HG03442 (cell line): ENCODE data around the gene UTP3.
"Not testable (repeated sequence)": the region's sequence is repeated elsewhere in the genome, so short reads cannot be mapped to it uniquely, and the experiment has no call there.

Experiments used
- ATAC-seq: cut with Tn5 transposase; IDR thresholded peaks from one replicate; pipeline ENCODE4 v1.9.1; 2021; ENCODE audit warnings: mild to moderate bottlenecking, moderate library complexity; ENCODE audit not compliant: unreplicated experiment

Gene UTP3

DNA sequence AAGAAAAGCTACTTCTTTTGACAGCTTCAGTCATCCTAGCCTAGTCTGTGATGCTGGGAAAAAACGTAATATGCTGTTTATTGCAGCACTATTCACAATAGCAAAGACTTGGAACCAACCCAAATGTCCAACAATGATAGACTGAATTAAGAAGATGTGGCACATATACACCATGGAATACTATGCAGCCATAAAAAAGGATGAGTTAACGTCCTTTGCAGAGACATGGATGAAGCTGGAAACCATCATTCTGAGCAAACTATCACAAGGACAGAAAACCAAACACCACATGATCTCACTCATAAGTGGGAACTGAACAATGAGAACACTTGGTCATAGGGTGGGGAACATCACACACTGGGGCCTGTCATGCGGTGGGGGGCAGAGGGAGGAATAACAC is 6.2 kb upstream of the UTP3 start:
- not testable (repeated sequence) for ATAC-seq

- no peak for ATAC-seq
These were observed 940 bp upstream of the UTP3 start for GRCh38 chr4:70687392-70687791.

- no peak for ATAC-seq
These were observed 481 bp downstream of the UTP3 start for GRCh38 chr4:70688795-70689231.

DNA sequence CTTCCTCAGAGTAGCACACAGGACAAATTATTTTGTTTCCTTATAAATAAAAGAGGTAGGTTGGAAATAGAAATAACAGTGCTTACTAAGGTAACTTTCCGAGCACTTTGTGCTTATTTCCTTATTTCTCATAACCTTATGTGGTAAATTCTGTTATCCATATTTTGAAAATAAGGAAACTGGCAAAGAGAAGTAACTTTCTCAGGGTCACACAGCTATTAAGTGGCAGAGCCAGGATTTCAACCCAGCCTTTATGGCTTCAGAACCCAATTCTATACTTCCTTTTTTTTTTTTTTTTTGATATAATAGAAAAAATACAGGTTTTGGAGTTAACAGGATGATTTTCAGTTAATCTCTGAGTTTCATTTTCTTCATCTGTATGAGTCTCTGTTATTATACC is 3.3 kb downstream of the UTP3 start:
- no peak for ATAC-seq

GRCh38 chr4:70694633-70695032 is 6.3 kb downstream of the UTP3 start:
- ATAC-seq, result not testable (repeated sequence)

DNA sequence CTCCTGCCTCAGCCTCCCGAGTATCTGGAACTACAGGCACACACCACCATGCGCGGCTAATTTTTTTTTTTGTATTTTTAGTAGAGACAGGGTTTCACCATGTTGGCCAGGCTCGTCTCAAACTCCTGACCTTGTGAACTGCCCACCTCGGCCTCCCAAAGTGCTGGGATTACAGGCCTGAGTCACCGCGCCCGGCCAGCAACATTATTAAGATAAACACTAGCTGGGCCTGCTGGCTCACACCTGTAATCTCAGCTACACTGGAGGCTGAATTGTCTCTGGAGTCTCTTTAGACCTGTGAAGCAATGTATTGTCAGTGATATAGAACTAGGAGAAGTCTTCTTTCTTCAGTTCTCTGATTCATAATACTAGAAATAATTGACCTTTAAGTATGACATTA is 10.1 kb downstream of the UTP3 start:
- ATAC-seq, result not testable (repeated sequence)

- ATAC-seq, result no peak
These were observed 12.4 kb downstream of the UTP3 start for GRCh38 chr4:70700712-70701111.

DNA sequence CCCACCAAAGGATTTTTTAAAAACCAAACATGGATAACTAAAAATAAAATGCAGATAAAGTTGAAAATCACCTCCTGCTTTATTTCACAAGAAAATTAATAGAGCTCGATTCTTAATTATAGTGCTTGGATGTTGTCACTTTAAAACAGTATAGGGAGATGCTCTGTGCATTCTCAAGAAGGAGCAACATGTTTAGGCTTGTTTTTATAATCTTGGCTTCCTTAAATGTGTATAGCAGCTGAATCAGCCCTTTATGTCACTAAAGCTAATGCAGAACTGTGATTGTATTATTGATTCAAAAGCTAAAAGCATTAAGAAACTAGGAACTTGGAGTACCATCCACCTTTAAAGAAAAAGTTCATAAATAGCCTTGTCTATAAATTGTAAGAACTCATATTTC is 12.9 kb downstream of the UTP3 start:
- no peak for ATAC-seq

DNA sequence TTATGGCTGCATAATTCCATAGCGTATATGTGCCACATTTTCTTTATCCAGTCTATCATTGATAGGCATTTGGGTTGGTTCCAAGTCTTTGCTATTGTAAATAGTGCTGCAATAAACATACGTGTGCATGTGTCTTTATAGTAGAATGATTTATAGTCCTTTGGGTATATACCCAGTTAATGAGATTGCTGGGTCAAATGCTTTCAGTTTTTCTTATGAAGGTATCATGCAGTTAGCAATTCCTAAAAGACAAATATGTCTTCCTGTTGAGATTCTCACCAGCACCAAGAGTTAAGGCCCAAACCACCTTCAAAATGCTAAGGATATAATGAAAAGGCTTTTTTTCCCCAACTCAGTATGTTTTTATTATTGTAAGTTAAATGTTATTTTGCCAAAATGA is 14.3 kb downstream of the UTP3 start:
- not testable (repeated sequence) for ATAC-seq

GRCh38 chr4:70703619-70704214 is 15.4 kb downstream of the UTP3 start:
- no peak for ATAC-seq

DNA sequence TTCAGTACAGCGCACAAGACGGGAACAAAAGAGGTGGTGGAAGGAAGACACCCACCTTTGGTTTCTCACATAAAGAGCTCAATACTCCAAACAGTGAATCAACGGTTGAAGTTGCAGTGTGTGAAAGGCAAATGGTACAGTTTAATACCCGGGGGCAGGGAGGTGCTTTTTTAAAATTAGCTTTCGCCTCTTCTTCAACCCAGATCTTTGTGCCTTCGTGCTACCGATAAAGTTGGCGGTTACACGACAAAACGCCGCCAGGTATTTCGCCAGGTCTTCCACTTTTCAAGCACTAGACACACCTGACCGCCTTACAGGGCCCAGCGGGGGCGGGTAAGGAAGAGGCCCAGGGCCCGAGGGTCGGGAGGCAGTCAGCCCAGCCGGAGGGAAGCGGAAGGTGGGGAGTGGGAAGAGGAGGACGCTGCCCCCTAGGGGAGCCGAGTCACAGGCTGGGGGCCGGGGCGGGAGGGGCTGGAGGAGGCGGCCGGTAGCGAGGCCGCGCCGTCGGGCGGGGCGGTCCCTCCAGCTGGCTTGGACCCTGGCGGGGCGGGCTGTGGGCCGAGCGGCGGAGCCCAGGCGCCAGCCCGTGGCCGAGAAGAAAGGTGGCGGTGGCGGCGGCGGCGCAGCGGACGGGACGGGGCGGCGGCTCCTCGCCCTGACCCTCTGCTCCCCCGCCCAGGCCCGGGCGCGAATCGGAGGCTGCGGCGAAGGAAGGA is 16.0 kb downstream of the UTP3 start:
- ATAC-seq, result peak; percentile 58

GRCh38 chr4:70704931-70705182 is 16.5 kb downstream of the UTP3 start:
- peak; percentile 33 for ATAC-seq

DNA sequence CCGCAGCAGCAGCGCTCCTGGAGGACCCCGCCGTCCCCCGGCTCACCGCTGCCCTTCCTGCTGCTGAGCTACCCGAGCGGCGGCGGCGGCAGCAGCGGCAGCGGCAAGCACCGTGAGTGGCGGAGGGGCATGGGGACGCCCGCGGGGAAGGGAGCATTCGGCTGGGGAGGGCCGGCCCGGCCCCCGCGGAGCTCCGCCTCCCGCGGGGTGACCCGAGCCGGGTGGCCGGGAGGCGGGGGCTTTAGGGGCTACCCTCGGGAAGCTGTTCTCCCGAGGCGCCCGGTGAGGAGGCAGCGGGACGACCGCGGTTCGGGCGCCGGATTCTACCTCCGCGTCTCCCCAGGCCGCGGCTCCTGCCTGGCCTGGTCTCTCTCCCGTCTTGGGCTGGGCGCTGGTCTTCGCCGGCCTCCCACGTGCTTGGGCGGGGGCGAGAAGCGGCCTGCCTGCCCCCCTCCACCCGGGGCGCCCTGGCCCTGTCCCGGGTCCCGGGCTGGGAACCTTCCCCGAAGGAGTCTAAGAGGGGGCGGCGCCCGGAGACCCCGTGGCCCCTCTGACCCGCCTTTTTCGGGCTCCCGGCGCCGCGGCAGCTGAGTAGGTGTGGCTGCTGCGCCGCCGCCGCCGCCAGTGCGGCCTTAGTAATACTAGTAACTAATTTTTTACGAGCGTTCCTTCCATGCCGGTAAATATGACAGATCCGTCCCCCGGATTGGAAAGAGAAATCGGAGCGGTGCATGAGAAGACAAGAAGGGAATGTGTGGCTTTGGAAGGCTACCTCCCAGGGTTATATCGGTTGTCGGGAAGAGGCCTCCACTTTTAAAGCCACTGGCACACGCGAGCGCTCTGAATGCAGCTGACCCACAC is 17.1 kb downstream of the UTP3 start:
- ATAC-seq, result peak; percentile 57

DNA sequence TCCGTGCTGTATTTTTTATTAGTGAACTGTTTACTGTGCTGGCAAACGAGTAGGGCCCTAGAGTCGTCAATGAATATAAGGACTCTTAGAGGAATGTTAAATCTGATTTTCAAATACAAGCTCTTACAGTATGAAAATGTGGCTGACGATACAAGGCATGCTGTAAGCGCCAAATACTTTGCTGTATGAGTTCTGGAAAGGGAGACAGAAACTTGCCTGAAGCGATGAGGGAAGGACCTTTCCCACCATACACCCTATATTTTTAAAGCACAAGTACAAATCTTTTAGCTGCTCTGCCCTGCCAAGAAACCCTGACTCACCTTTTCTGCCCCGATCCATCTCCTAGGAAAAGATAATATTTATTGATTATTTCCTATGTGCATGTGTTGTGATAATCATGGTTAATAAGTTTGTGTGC is 17.7 kb downstream of the UTP3 start:
- ATAC-seq, result no peak

DNA sequence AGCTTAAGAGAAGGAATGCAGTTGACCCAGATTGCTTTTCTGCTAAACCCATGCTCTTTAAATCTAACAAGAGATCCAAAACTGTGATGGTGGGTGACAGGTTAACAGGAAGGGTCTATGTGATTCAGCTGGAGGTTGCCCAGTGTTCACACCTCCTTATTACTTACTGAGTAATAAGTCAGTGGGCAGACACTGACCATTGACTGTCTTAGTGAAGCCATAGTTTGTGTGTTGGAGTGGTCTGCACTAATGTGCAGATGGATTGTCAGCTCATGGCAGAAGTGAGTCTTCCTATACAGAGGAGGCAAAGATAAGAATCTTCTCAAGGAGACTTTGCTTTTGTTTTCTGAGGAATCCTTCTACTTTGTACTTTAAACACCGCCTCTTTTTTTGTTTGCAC is 18.2 kb downstream of the UTP3 start:
- ATAC-seq, result no peak

- no peak for ATAC-seq
These were observed 21.4 kb downstream of the UTP3 start for GRCh38 chr4:70709611-70710205.

- ATAC-seq, result no peak
These were observed 23.3 kb downstream of the UTP3 start for GRCh38 chr4:70711599-70711998.

DNA sequence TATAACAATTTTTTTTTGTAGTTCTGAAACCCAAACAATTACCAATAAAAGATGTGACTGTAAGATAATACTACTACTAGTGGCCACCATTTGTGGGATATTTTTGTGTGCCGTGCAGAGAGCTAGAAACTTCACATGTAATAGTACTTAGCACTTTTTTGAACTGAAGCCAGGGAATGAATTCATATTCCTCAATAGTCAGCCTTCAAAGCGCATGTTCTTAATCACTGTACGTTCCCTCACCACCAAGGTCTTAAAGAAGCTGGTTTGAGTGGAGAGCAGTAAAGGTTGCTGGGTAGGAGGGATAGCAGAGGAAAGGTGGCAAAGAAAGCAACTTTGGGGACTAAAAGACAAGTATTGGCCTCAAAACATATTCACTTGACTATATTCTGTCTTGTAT is 23.8 kb downstream of the UTP3 start:
- no peak for ATAC-seq

- no peak for ATAC-seq
These were observed 24.5 kb downstream of the UTP3 start for GRCh38 chr4:70712604-70713452.

DNA sequence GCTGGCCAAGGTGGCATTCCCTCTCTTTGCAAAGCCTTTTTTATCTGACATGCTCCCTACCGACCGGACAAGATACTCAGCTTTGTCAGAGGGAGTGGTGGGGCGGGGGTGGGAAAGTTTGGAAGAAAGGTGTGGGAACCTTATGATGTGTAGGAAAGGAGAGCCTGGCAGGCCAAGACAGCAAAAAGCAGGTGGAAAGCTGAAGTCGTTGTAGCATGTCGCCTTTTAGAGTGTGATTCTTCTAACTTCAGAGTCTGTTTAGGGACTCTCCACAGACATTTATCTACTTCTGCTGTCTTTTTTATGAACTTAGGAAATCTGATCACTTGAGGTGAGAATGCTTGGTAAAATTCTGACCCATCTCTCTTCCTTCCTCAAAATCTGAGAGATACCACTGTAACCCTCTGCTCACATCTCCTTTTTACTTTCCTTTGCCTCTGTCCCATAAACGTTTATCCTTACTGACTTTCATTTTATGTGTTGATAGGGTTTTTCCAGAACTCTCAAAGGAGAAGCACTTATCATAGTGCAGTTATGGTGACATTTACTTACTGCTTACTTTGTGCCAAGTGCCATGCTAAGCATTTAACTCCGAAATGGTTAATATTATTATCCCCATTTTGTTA is 25.2 kb downstream of the UTP3 start:
- ATAC-seq, result peak; percentile 37
